Left cardiac atrium (tissue), 4 donors: Measurements from ENCODE around the gene ALPL. TPM values are rescaled to one million over a fixed set of nuclear protein-coding genes. Genes with fewer than 3 reads are reported as not detected.
"Not testable (repeated sequence)": the region's sequence is repeated elsewhere in the genome, so short reads cannot be mapped to it uniquely, and the experiment has no call there.

Experiments used
- ATAC-seq, 2 donors: fragments of 200-7000 bp; cut with Tn5 transposase; one replicate each; pipeline ENCODE4 v1.9.1; 2020; ENCODE audit warnings: mild to moderate bottlenecking in 2 of 2, moderate library complexity in 2 of 2
- DNase-seq: peaks from one replicate; pipeline ENCODE4 v3.0.0-alpha.2; 2020
- intact Hi-C, 2 donors: fragments of 100-400 bp; cut with DNase I; formaldehyde crosslinking; loops; one replicate each; pipeline versions ENCODE4 v1.14.1 to v1.15.1; 2022 to 2023
- total RNA-seq, 2 donors: library from RNA; stranded (reverse); fragmentation: NEBNext Ultra II Directional; extraction: Animal tissue kit (Norgen Biotek cat#: 25700); gene quantifications; one replicate each; pipeline ENCODE4 v1.2.1, GENCODE V29; 2021
- donor health status: DM: no; HTN: yes; CAD: no.
- donor health status: DM: no; HTN: yes; CAD: no; lungs with severe emphysema.
- donor health status: DM: yes; HTN: yes; CAD: no.
- donor health status: Dilated cardiomyopathy.

ALPL gene
- total RNA-seq, 2 donors from 2014 or later = 14.7 to 38.5 TPM

GRCh38 chr1:21499283-21499950, 9.8 kb upstream of the ALPL start:
- ATAC-seq (no peak), DNase-seq (no peak)
- intact Hi-C loops = loop anchor here in 1 of 2 donors (10.0 kb wide), 1 partner anchor 275 kb away; no protein-coding TSS in a partner anchor

- intact Hi-C loops = loop anchor here in 1 of 2 donors (10.0 kb wide), 1 partner anchor 129 kb away; no protein-coding TSS in a partner anchor
- no peak for DNase-seq
- no peak for ATAC-seq
Measured at GRCh38 chr1:21503706-21504377, 5.4 kb upstream of the ALPL start.

- intact Hi-C loops = loop anchor here in 1 of 2 donors (10.0 kb wide), 1 partner anchor 132 kb away; no protein-coding TSS in a partner anchor
- no peak for DNase-seq
- no peak for ATAC-seq
Measured at GRCh38 chr1:21506804-21507203, 2.4 kb upstream of the ALPL start.

- ATAC-seq = no peak
- intact Hi-C loops = loop anchor here (1.0 to 10.0 kb wide), 3 partner anchors 67 to 133 kb away; no protein-coding TSS in a partner anchor
- DNase-seq = no peak
Measured at GRCh38 chr1:21507511-21508270, 1.5 kb upstream of the ALPL start.

- DNase-seq (peak; percentile 84), ATAC-seq (peak; percentile 78 to 82)
Measured at GRCh38 chr1:21508580-21509350, 458 bp upstream of the ALPL start.

GRCh38 chr1:21510113-21510493, 880 bp downstream of the ALPL start:
- DNase-seq = no peak
- no peak for ATAC-seq
- intact Hi-C loops = loop anchor here (5.0 to 10.0 kb wide), 2 partner anchors 142 to 145 kb away; no protein-coding TSS in a partner anchor

More at GRCh38 chr1:21508580-21509350, 458 bp upstream of the ALPL start:
- intact Hi-C loops = loop anchor here (1.0 to 10.0 kb wide), 3 partner anchors 66 to 134 kb away; no protein-coding TSS in a partner anchor

- ATAC-seq (no peak), DNase-seq (no peak)
- intact Hi-C loops = loop anchor here (5.0 to 10.0 kb wide), 2 partner anchors 141 to 144 kb away; no protein-coding TSS in a partner anchor
Measured at GRCh38 chr1:21510885-21511578, 1.8 kb downstream of the ALPL start.

GRCh38 chr1:21511579-21512522, 2.6 kb downstream of the ALPL start:
- intact Hi-C loops = loop anchor here (5.0 to 10.0 kb wide), 2 partner anchors 140 to 143 kb away; no protein-coding TSS in a partner anchor
- DNase-seq (peak; percentile 62), ATAC-seq (peak; percentile 68 to 85)

- intact Hi-C loops = loop anchor here (5.0 to 10.0 kb wide), 2 partner anchors 138 to 141 kb away; no protein-coding TSS in a partner anchor
- no peak for DNase-seq
- ATAC-seq = no peak
Measured at GRCh38 chr1:21514245-21514644, 5.0 kb downstream of the ALPL start.

- no peak for ATAC-seq
- intact Hi-C loops = loop anchor here in 1 of 2 donors (10.0 kb wide), 1 partner anchor 138 kb away; no protein-coding TSS in a partner anchor
- no peak for DNase-seq
Measured at GRCh38 chr1:21517161-21517589, 8.0 kb downstream of the ALPL start.

GRCh38 chr1:21517660-21518480, 8.6 kb downstream of the ALPL start:
- DNase-seq (no peak), ATAC-seq (no peak)
- intact Hi-C loops = loop anchor here in 1 of 2 donors (10.0 kb wide), 1 partner anchor 137 kb away; no protein-coding TSS in a partner anchor

GRCh38 chr1:21518774-21519455, 9.7 kb downstream of the ALPL start:
- ATAC-seq = no peak
- no peak for DNase-seq
- intact Hi-C loops = loop anchor here in 1 of 2 donors (10.0 kb wide), 1 partner anchor 136 kb away; no protein-coding TSS in a partner anchor

GRCh38 chr1:21519486-21520070, 10.4 kb downstream of the ALPL start:
- not testable (repeated sequence) for ATAC-seq, DNase-seq
- intact Hi-C loops = loop anchor here in 1 of 2 donors (10.0 kb wide), 1 partner anchor 135 kb away; no protein-coding TSS in a partner anchor

- no peak for DNase-seq
- intact Hi-C loops = no loop called here
- ATAC-seq = peak in 1 of 2 donors; percentile 41
Measured at GRCh38 chr1:21520899-21521716, 11.9 kb downstream of the ALPL start.
